HL-60 (cell line): ENCODE results near the gene TBX18.

Source experiments
- DNase-seq, 2 experiments: peaks; one replicate each; pipeline ENCODE4 v3.0.0-alpha.2; 2010 to 2020; ENCODE audit warnings: low read depth in 1 of 2, low spot score in 1 of 2
- H3K27ac ChIP-seq: fragments of 250-450 bp; sonication (Bioruptor Pico); replicated peaks from 2 replicates; pipeline ENCODE4 v1.5.1; 2020; ENCODE audit warnings: mild to moderate bottlenecking, moderate library complexity
- H3K27me3 ChIP-seq: fragments of 250-450 bp; sonication (Bioruptor Pico); 2 replicates; pipeline ENCODE4 v1.5.1; 2021; ENCODE audit warnings: mild to moderate bottlenecking, moderate library complexity; ENCODE audit not compliant: insufficient read depth, poor library complexity, severe bottlenecking
- H3K4me3 ChIP-seq: replicated peaks from 2 replicates; pipeline ENCODE4 v1.5.1; 2011; ENCODE audit warnings: mild to moderate bottlenecking, control low read depth, low read length; ENCODE audit not compliant: insufficient read depth
- CTCF ChIP-seq: IDR thresholded peaks from one replicate; pipeline ENCODE4 v1.5.1; 2011; ENCODE audit warnings: low read length, control low read depth, inconsistent platforms; ENCODE audit not compliant: insufficient read depth
- GABPA ChIP-seq: IDR thresholded peaks from 2 replicates; pipeline ENCODE4 v1.6.1; 2012; ENCODE audit warnings: low read depth
- POLR2AphosphoS5 ChIP-seq: IDR thresholded peaks from 2 replicates; pipeline ENCODE4 v1.6.1; 2012; ENCODE audit warnings: low read depth
- REST ChIP-seq: IDR thresholded peaks from 2 replicates; pipeline ENCODE4 v1.6.1; 2012; ENCODE audit warnings: low read depth; ENCODE audit not compliant: insufficient replicate concordance
- SPI1 ChIP-seq: IDR thresholded peaks from 2 replicates; pipeline ENCODE4 v1.6.1; 2012; ENCODE audit warnings: low read depth, mild to moderate bottlenecking, borderline replicate concordance

Gene TBX18

GRCh38 chr6:84791233-84791632, 26.8 kb upstream of the TBX18 start:
- TF ChIP-seq POLR2AphosphoS5: no peak
- TF ChIP-seq CTCF: no peak
- TF ChIP-seq SPI1: no peak; the same call in 1 of the 2 replicates
- no peak for TF ChIP-seq REST
- TF ChIP-seq GABPA: no peak
- no peak for DNase-seq
- Histone ChIP-seq H3K27ac (no peak overlapping the region), H3K4me3 (no peak overlapping the region), H3K27me3 (peaks cover 3% of the 10 kb centered on the region)

- DNase-seq: no peak
- peaks cover 3% of the 10 kb centered on the region for H3K27me3 ChIP-seq
- no peak overlapping the region for H3K4me3 ChIP-seq
- TF ChIP-seq SPI1: no peak
- TF ChIP-seq REST: no peak
- TF ChIP-seq CTCF: no peak
- TF ChIP-seq GABPA: no peak
- TF ChIP-seq POLR2AphosphoS5: no peak
- no peak overlapping the region for H3K27ac ChIP-seq
These were observed 24.8 kb upstream of the TBX18 start for GRCh38 chr6:84789170-84789569.

GRCh38 chr6:84788689-84789088, 24.3 kb upstream of the TBX18 start:
- Histone ChIP-seq H3K27ac (no peak overlapping the region), H3K27me3 (peaks cover 3% of the 10 kb centered on the region), H3K4me3 (no peak overlapping the region)
- DNase-seq: no peak
- TF ChIP-seq CTCF: no peak
- no peak for TF ChIP-seq POLR2AphosphoS5
- no peak for TF ChIP-seq GABPA
- no peak for TF ChIP-seq SPI1
- TF ChIP-seq REST: no peak
